ENCODE data around the gene STX1B. TPM values are rescaled to one million over a fixed set of nuclear protein-coding genes. Genes with fewer than 3 reads are reported as not detected.
A peak's percentile ranks its signal among the peaks of the same experiment; 100 is the strongest.

STX1B gene
- total and polyA plus RNA-seq, 2 experiments from 2014 or later: 5.6 to 13.7 TPM

DNA sequence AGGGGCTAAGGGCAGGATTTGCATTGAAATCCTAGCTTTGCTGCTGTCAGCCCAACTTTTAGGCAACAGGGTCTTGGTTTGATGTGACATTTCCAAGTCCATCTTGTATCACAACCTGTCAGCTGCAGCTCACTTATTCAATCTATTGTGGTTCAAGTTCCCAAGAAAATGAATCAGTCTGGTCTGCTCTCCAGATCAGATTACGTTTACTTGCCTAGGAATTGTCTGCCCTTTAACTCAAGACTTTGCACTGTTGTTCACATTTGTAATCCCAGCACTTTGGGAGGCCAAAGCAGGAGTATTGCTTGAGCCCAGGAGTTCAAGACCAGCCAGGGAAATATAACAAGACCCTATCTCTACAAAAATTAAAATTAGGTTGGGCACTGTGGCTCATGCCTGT is 32.9 kb upstream of the STX1B start:
- DNase-seq (ENCODE audit: low read depth in 1 of 2, low spot score in 1 of 2): no peak
- Histone ChIP-seq H3K27ac (no peak overlapping the region), H3K27me3 (no peaks in the 10 kb centered on the region), H3K4me3 (no peak overlapping the region), H3K4me1 (ENCODE audit: low read depth) (no peaks in the 10 kb centered on the region), H3K36me3 (peaks cover 5% of the 10 kb centered on the region), H3K9me3 (ENCODE audit: low read depth) (no peaks in the 10 kb centered on the region)
- TF ChIP-seq, protein P1, sequence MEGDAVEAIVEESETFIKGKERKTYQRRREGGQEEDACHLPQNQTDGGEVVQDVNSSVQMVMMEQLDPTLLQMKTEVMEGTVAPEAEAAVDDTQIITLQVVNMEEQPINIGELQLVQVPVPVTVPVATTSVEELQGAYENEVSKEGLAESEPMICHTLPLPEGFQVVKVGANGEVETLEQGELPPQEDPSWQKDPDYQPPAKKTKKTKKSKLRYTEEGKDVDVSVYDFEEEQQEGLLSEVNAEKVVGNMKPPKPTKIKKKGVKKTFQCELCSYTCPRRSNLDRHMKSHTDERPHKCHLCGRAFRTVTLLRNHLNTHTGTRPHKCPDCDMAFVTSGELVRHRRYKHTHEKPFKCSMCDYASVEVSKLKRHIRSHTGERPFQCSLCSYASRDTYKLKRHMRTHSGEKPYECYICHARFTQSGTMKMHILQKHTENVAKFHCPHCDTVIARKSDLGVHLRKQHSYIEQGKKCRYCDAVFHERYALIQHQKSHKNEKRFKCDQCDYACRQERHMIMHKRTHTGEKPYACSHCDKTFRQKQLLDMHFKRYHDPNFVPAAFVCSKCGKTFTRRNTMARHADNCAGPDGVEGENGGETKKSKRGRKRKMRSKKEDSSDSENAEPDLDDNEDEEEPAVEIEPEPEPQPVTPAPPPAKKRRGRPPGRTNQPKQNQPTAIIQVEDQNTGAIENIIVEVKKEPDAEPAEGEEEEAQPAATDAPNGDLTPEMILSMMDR (IDR thresholded peaks at IDR 0.05; ENCODE audit: low read depth, low read length): no peak

DNA sequence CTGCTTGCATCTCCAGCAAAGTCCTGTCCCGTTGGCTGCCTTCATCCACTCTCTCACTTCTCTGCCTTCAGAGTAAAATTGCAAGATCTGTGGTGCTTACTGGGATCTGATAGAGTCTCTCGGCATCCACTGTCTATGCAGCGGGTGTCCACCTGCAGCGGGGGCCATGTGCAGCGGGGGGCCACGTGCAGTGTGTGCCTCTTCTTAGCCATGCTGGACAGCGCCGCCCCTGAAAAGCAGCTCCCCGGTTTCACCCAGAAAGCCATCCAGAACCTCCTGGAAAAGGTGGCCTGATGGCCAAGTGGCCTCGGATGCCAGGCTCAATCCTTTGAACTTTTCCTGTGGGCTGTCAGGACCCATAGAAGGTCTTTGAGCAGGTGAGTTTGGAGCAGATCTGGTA is 32.4 kb upstream of the STX1B start:
- no peak for DNase-seq (ENCODE audit: low read depth in 1 of 2, low spot score in 1 of 2)
- TF ChIP-seq, protein P1 (IDR thresholded peaks at IDR 0.05; ENCODE audit: low read depth, low read length): no peak
- H3K4me3 ChIP-seq: no peak overlapping the region
- no peak overlapping the region for H3K27ac ChIP-seq
- no peaks in the 10 kb centered on the region for H3K4me1 ChIP-seq (ENCODE audit: low read depth)
- no peaks in the 10 kb centered on the region for H3K27me3 ChIP-seq
- peaks cover 5% of the 10 kb centered on the region for H3K36me3 ChIP-seq
- no peaks in the 10 kb centered on the region for H3K9me3 ChIP-seq (ENCODE audit: low read depth)

DNA sequence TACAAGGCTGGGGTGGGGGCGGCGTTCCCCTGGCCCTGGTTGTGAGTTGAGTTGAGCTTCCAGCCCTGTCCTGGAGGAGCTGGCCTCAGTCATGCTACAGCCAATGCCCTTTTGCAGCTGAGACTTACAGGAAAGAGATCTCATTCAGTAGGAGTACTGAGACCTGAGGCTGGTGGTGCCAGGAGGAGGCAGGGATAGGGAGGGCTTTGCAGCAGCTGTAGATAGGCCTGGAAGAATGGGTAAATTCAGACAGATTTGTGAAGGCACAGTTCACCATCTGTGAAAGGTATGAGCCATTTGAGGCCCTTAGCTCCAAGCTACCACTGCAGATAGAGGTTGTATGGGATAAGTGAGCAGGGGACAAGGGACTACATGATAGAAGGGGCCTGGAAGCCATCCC is 28.6 kb upstream of the STX1B start:
- no peaks in the 10 kb centered on the region for H3K4me1 ChIP-seq (ENCODE audit: low read depth)
- TF ChIP-seq, protein P1 (IDR thresholded peaks at IDR 0.05; ENCODE audit: low read depth, low read length): no peak
- H3K36me3 ChIP-seq: peaks cover 8% of the 10 kb centered on the region
- no peaks in the 10 kb centered on the region for H3K27me3 ChIP-seq
- no peak for DNase-seq (ENCODE audit: low read depth in 1 of 2, low spot score in 1 of 2)
- H3K27ac ChIP-seq: no peak overlapping the region
- H3K9me3 ChIP-seq (ENCODE audit: low read depth): no peaks in the 10 kb centered on the region
- H3K4me3 ChIP-seq: no peak overlapping the region

DNA sequence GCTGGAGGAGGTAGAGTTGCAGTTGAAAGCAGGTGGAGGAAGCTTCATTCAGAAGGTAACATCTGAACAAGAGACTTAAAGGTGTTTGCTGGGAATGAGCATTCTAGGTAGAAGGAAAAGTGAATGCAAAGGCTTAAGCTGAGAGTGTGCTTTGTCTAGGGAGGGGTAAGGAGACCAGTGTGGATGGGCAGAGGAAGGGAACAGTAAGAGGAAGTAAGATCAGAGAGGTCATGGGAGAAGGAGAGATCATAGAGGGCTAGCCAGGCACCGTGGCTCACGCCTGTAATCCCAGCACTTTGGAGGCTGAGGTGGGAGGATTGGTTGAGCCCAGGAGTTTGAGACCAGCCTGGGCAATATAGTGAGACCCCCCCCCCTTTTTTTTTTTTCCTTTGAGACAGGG is 26.3 kb upstream of the STX1B start:
- TF ChIP-seq, protein P1 (IDR thresholded peaks at IDR 0.05; ENCODE audit: low read depth, low read length): no peak
- Histone ChIP-seq H3K4me1 (ENCODE audit: low read depth) (no peaks in the 10 kb centered on the region), H3K4me3 (no peak overlapping the region), H3K36me3 (peaks cover 8% of the 10 kb centered on the region), H3K27me3 (no peaks in the 10 kb centered on the region), H3K27ac (no peak overlapping the region), H3K9me3 (ENCODE audit: low read depth) (no peaks in the 10 kb centered on the region)
- no peak for DNase-seq (ENCODE audit: low read depth in 1 of 2, low spot score in 1 of 2)

DNA sequence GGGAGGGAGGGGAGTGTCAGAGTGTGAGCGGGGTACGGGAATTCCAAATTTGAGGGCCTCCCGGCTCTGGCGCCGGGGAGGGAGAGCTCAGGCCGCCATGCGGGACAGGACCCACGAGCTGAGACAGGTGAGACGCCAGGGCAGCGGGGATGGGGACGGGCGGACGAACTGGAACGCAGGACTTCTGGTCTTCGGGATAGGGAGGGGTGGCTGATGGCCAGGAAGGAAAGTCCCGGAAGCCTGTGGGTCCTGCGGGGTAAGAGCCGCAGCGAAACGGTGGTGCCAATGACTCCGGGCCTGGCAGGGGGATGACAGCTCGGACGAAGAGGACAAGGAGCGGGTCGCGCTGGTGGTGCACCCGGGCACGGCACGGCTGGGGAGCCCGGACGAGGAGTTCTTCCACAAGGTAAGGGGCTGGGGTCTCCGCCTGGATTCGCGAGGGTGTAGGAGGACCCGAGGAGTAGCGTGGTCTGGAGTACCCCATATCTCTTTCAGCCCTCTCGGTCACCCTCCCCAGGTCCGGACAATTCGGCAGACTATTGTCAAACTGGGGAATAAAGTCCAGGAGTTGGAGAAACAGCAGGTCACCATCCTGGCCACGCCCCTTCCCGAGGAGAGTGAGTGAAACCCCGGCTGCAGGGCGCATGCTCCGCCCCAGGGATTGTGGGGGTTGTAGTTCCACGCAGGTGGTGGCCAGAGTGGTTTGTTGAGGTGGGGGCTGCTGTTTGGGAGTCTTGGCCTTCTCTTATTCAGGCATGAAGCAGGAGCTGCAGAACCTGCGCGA is 23.5 kb upstream of the STX1B start:
- H3K4me1 ChIP-seq (ENCODE audit: low read depth): no peaks in the 10 kb centered on the region
- peaks cover 3% of the 10 kb centered on the region for H3K36me3 ChIP-seq
- no peaks in the 10 kb centered on the region for H3K27me3 ChIP-seq
- H3K9me3 ChIP-seq (ENCODE audit: low read depth): no peaks in the 10 kb centered on the region
- TF ChIP-seq, protein P1 (IDR thresholded peaks at IDR 0.05; ENCODE audit: low read depth, low read length): no peak
- DNase-seq (ENCODE audit: low read depth in 1 of 2, low spot score in 1 of 2): peak; percentile 83 to 88
- H3K4me3 ChIP-seq: peak overlapping the region; percentile 75
- peak overlapping the region; percentile 87 for H3K27ac ChIP-seq

All from cardiac muscle cell (in vitro differentiated cells and primary cell).